ENCODE data around the gene ZNHIT2. TPM values are rescaled to one million over a fixed set of nuclear protein-coding genes. Genes with fewer than 3 reads are reported as not detected.

ZNHIT2 gene
- total and polyA plus RNA-seq, 2 of the 13 experiments (the other 11 are each of a cell fraction or from before 2014, with no cell fraction given): 1.1 to 6.5 TPM

DNA sequence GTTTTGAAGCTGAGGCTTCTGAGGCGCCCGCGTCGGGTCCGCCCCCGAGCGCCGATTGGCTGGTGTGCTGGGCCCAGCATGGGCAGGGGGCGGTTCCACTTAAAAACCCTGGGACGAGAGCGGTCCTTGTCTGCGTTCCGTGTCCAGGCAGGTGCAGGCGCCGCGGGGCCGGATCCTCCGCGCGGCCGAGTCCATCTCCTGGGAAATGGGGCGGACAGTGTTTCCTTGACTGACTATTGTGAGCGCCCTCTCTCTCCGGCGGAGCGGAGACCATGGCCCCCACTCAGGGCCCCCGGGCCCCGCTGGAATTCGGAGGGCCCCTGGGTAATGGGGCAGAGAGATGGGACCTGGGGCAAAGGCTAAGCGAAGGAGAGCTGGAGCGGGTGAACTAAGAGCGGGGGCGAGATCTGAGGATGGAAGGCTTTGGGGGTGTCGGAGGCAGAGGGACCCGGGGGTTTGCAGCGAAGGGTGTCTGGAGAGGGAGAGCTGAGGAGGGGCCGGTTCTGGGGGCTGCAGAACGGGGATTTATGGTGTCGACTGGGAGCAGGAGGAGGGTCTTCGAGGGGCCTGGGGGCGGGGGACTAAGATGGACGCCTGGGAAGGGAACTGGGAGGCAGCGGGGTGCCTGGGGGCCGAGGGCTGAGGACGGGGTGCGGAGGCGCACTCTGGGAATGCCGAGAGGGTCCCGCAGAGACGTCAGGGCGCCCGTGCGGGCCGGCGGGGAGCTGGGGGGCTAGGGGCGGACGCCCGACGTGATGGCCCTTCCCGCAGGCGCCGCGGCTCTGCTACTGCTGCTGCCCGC is 5.6 kb downstream of the ZNHIT2 start, which contains the start of gene TM7SF2 (continued):
- TF ChIP-seq TCF7 (IDR thresholded peaks at IDR 0.05; ENCODE audit: low read depth) (no peak), ZNF292 (CRISPR knock-in tag; IDR thresholded peaks at IDR 0.05; ENCODE audit: borderline replicate concordance, low read depth) (no peak), HMG20B (CRISPR knock-in tag; conservative IDR thresholded peaks at IDR 0.05) (no peak), ZKSCAN8 (CRISPR knock-in tag; IDR thresholded peaks at IDR 0.05; ENCODE audit: borderline replicate concordance) (no peak), POGZ (CRISPR knock-in tag; IDR thresholded peaks at IDR 0.05) (0 out of 2 replicates have a peak, but pooled peaks have one; percentile 43), NR2F1 (CRISPR knock-in tag; IDR thresholded peaks at IDR 0.05) (no peak), RBM22 (optimal IDR thresholded peaks at IDR 0.05; ENCODE audit: low read length) (peak; percentile 96), ZNF781 (CRISPR knock-in tag; IDR thresholded peaks at IDR 0.05; ENCODE audit: borderline replicate concordance, not compliant biosample characterization) (peak; percentile 94), FOXJ3 (CRISPR knock-in tag; IDR thresholded peaks at IDR 0.05; ENCODE audit: borderline replicate concordance) (no peak), FOXK1 (CRISPR knock-in tag; IDR thresholded peaks at IDR 0.05; ENCODE audit: borderline replicate concordance, low read depth) (no peak), GATAD2A (CRISPR knock-in tag; IDR thresholded peaks at IDR 0.05) (peak; percentile 23; the same call in 1 of the 2 replicates), KDM4B (CRISPR knock-in tag; IDR thresholded peaks at IDR 0.05) (no peak), THYN1 (CRISPR knock-in tag; IDR thresholded peaks at IDR 0.05; ENCODE audit: borderline replicate concordance, low read depth) (no peak), BORCS8-MEF2B (CRISPR knock-in tag; IDR thresholded peaks at IDR 0.05) (peak; percentile 65; the same call in 1 of the 2 replicates), ZNF234 (CRISPR knock-in tag; conservative IDR thresholded peaks at IDR 0.05) (no peak), HOXA3 (CRISPR knock-in tag; IDR thresholded peaks at IDR 0.05) (no peak), ZNF720 (CRISPR knock-in tag; IDR thresholded peaks at IDR 0.05) (no peak), ATF1 (CRISPR knock-in tag; IDR thresholded peaks at IDR 0.05) (no peak), SNAI1 (CRISPR knock-in tag; IDR thresholded peaks at IDR 0.05; ENCODE audit: borderline replicate concordance) (no peak), ZNF850 (CRISPR knock-in tag; conservative IDR thresholded peaks at IDR 0.05) (no peak), SMAD9 (CRISPR knock-in tag; IDR thresholded peaks at IDR 0.05) (no peak), ZNF790 (CRISPR knock-in tag; IDR thresholded peaks at IDR 0.05; ENCODE audit: borderline replicate concordance) (0 out of 2 replicates have a peak, but pooled peaks have one; percentile 77), CENPX (CRISPR knock-in tag; IDR thresholded peaks at IDR 0.05) (no peak), KMT2A (CRISPR knock-in tag; IDR thresholded peaks at IDR 0.05) (no peak), ZNF224 (CRISPR knock-in tag; IDR thresholded peaks at IDR 0.05) (0 out of 2 replicates have a peak, but pooled peaks have one; percentile 6)
- TF ChIP-seq, protein P1, sequence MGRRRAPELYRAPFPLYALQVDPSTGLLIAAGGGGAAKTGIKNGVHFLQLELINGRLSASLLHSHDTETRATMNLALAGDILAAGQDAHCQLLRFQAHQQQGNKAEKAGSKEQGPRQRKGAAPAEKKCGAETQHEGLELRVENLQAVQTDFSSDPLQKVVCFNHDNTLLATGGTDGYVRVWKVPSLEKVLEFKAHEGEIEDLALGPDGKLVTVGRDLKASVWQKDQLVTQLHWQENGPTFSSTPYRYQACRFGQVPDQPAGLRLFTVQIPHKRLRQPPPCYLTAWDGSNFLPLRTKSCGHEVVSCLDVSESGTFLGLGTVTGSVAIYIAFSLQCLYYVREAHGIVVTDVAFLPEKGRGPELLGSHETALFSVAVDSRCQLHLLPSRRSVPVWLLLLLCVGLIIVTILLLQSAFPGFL (CRISPR knock-in tag; IDR thresholded peaks at IDR 0.05): no peak
- TF ChIP-seq, protein P2, sequence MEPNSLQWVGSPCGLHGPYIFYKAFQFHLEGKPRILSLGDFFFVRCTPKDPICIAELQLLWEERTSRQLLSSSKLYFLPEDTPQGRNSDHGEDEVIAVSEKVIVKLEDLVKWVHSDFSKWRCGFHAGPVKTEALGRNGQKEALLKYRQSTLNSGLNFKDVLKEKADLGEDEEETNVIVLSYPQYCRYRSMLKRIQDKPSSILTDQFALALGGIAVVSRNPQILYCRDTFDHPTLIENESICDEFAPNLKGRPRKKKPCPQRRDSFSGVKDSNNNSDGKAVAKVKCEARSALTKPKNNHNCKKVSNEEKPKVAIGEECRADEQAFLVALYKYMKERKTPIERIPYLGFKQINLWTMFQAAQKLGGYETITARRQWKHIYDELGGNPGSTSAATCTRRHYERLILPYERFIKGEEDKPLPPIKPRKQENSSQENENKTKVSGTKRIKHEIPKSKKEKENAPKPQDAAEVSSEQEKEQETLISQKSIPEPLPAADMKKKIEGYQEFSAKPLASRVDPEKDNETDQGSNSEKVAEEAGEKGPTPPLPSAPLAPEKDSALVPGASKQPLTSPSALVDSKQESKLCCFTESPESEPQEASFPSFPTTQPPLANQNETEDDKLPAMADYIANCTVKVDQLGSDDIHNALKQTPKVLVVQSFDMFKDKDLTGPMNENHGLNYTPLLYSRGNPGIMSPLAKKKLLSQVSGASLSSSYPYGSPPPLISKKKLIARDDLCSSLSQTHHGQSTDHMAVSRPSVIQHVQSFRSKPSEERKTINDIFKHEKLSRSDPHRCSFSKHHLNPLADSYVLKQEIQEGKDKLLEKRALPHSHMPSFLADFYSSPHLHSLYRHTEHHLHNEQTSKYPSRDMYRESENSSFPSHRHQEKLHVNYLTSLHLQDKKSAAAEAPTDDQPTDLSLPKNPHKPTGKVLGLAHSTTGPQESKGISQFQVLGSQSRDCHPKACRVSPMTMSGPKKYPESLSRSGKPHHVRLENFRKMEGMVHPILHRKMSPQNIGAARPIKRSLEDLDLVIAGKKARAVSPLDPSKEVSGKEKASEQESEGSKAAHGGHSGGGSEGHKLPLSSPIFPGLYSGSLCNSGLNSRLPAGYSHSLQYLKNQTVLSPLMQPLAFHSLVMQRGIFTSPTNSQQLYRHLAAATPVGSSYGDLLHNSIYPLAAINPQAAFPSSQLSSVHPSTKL (CRISPR knock-in tag; IDR thresholded peaks at IDR 0.05): peak; percentile 31; the same call in 1 of the 2 replicates
